ENCODE data around the gene PNPLA7. TPM values are rescaled to one million over a fixed set of nuclear protein-coding genes. Genes with fewer than 3 reads are reported as not detected.
"Not testable (repeated sequence)": the region's sequence is repeated elsewhere in the genome, so short reads cannot be mapped to it uniquely, and the experiment has no call there.

Gene PNPLA7
- total RNA-seq, 4 donors from 2014 or later, result 4.5 to 10.5 (median 9.4) TPM

DNA sequence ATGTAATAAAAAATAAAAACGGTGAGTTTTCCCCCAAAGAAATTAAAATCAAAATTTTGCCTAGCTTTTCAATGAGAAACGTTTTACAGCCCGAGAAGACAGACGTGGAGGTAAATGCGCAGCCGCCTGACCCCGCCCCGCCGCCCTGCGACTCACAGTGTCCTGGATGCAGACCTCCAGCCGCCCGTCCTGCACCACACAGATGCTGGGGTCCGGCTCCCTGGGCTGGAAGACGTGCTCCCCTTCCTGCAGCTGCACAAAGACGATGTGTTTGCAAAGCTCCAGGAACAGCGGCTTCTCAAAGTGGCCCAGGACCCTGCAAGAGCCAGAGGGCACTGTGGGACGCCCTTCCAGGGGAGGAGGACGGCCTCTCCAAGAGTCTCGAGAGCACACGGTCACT lies 7.7 kb downstream of the PNPLA7 start:
- Histone ChIP-seq H3K27me3 (no peaks in the 10 kb centered on the region), H3K27ac (no peak overlapping the region), H3K4me1 (peaks cover 7 to 20% of the 10 kb centered on the region in 2 donors), H3K4me3 (no peak overlapping the region), H3K36me3 (peaks cover 0 to 53% of the 10 kb centered on the region in 2 donors), H3K9me3 (no peaks in the 10 kb centered on the region)
- no peak for DNase-seq
- intact Hi-C loops (cut with DNase I; ENCODE audit: low total_unique reads) (no loop called here), in situ Hi-C loops (cut with MboI; ENCODE audit: low sequenced_read_pairs in 4 of 4) (no loop called here)
- TF ChIP-seq POLR2A (IDR thresholded peaks at IDR 0.05), result no peak
- TF ChIP-seq CTCF (IDR thresholded peaks at IDR 0.05 in 4 of 5, conservative IDR thresholded peaks at IDR 0.05 in 1 of 5), result no peak
- ATAC-seq, result no peak

- DNase-seq, result no peak
- in situ Hi-C loops (cut with MboI; ENCODE audit: low sequenced_read_pairs in 4 of 4), result no loop called here
These were observed 9.7 kb downstream of the PNPLA7 start for GRCh38 chr9:137540536-137540935.

GRCh38 chr9:137538058-137538457 lies 12.1 kb downstream of the PNPLA7 start:
- TF ChIP-seq POLR2A (IDR thresholded peaks at IDR 0.05), result no peak
- no peak for TF ChIP-seq CTCF (IDR thresholded peaks at IDR 0.05 in 4 of 5, conservative IDR thresholded peaks at IDR 0.05 in 1 of 5)
- H3K4me1 ChIP-seq, result peaks cover 7% of the 10 kb centered on the region in 2 donors
- H3K9me3 ChIP-seq, result no peaks in the 10 kb centered on the region
- DNase-seq, result no peak
- intact Hi-C loops (cut with DNase I; ENCODE audit: low total_unique reads) (no loop called here), in situ Hi-C loops (cut with MboI; ENCODE audit: low sequenced_read_pairs in 4 of 4) (no loop called here)
- no peak overlapping the region for H3K27ac ChIP-seq
- ATAC-seq, result no peak
- no peaks in the 10 kb centered on the region for H3K27me3 ChIP-seq
- peaks cover 0 to 52% of the 10 kb centered on the region in 2 donors for H3K36me3 ChIP-seq
- no peak overlapping the region for H3K4me3 ChIP-seq

More at GRCh38 chr9:137540536-137540935, 9.7 kb downstream of the PNPLA7 start:
- Histone ChIP-seq H3K27me3 (no peaks in the 10 kb centered on the region), H3K36me3 (peaks cover 0 to 54% of the 10 kb centered on the region in 2 donors), H3K27ac (no peak overlapping the region), H3K4me1 (peaks cover 0 to 5% of the 10 kb centered on the region in 2 donors), H3K4me3 (no peak overlapping the region), H3K9me3 (no peaks in the 10 kb centered on the region)
- intact Hi-C loops (cut with DNase I; ENCODE audit: low total_unique reads), result no loop called here
- ATAC-seq, result no peak
- TF ChIP-seq POLR2A (IDR thresholded peaks at IDR 0.05), result no peak
- TF ChIP-seq CTCF (IDR thresholded peaks at IDR 0.05 in 4 of 5, conservative IDR thresholded peaks at IDR 0.05 in 1 of 5), result no peak

DNA sequence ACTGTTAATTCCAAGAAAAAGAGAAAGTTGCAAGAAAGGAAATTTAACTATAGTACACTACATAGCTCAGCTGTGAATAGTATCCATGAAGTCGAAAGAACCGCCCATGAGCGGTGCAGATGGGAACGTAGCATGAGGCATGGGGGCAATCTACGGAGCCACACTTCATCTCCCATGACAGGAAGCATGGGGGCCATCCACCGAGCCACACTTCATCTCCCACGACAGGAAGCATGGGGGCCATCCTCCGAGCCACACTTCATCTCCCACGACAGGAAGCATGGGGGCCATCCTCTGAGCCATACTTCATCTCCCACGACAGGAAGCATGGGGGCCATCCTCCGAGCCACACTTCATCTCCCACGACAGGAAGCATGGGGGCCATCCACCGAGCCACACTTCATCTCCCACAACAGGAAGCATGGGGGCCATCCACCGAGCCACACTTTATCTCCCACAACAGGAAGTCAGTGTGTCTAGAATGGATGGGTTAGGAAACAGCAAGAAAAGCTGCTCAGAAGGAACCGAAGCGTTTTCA lies 13.5 kb downstream of the PNPLA7 start:
- H3K4me3 ChIP-seq; H3K27ac ChIP-seq; H3K4me1 ChIP-seq; H3K9me3 ChIP-seq; ATAC-seq; in situ Hi-C loops (cut with MboI; ENCODE audit: low sequenced_read_pairs in 4 of 4); intact Hi-C loops (cut with DNase I; ENCODE audit: low total_unique reads); H3K27me3 ChIP-seq; DNase-seq: not testable (repeated sequence)
- H3K36me3 ChIP-seq, result peaks cover 0 to 41% of the 10 kb centered on the region in 2 donors

DNA sequence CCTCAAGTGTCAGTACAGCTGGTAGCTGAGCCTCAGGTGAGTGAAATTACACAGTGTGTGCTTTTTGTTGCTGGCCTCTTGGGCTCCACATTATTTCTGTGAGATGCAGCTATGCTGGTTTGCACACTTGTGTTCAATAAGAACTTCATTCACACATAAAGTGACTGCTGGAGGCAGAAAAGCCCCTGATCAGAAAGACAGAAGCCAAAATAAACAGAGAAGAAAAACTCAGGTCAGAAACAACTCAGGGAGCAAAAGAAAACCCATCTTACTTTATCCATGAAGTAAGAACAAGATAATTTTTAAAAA lies 15.1 kb downstream of the PNPLA7 start:
- H3K36me3 ChIP-seq, result peaks cover 0 to 27% of the 10 kb centered on the region in 2 donors
- DNase-seq (no peak), ATAC-seq (no peak)
- in situ Hi-C loops (cut with MboI; ENCODE audit: low sequenced_read_pairs in 4 of 4) (no loop called here), intact Hi-C loops (cut with DNase I; ENCODE audit: low total_unique reads) (no loop called here)
- no peaks in the 10 kb centered on the region for H3K9me3 ChIP-seq
- peaks cover 7 to 10% of the 10 kb centered on the region in 2 donors for H3K4me1 ChIP-seq
- no peaks in the 10 kb centered on the region for H3K27me3 ChIP-seq
- TF ChIP-seq POLR2A (IDR thresholded peaks at IDR 0.05) (no peak), CTCF (IDR thresholded peaks at IDR 0.05 in 4 of 5, conservative IDR thresholded peaks at IDR 0.05 in 1 of 5) (no peak)
- H3K4me3 ChIP-seq, result no peak overlapping the region
- peak overlapping the region in 1 of 4 donors; percentile 28 for H3K27ac ChIP-seq

Measured in gastrocnemius medialis (tissue), 4 donors.